HG03354 (cell line): ENCODE measurements around the gene SAMM50.

Experiments
- ATAC-seq: cut with Tn5 transposase; IDR thresholded peaks from one replicate; pipeline ENCODE4 v1.9.1; 2021; ENCODE audit warnings: mild to moderate bottlenecking; ENCODE audit not compliant: unreplicated experiment, poor library complexity, severe bottlenecking

SAMM50 gene

DNA sequence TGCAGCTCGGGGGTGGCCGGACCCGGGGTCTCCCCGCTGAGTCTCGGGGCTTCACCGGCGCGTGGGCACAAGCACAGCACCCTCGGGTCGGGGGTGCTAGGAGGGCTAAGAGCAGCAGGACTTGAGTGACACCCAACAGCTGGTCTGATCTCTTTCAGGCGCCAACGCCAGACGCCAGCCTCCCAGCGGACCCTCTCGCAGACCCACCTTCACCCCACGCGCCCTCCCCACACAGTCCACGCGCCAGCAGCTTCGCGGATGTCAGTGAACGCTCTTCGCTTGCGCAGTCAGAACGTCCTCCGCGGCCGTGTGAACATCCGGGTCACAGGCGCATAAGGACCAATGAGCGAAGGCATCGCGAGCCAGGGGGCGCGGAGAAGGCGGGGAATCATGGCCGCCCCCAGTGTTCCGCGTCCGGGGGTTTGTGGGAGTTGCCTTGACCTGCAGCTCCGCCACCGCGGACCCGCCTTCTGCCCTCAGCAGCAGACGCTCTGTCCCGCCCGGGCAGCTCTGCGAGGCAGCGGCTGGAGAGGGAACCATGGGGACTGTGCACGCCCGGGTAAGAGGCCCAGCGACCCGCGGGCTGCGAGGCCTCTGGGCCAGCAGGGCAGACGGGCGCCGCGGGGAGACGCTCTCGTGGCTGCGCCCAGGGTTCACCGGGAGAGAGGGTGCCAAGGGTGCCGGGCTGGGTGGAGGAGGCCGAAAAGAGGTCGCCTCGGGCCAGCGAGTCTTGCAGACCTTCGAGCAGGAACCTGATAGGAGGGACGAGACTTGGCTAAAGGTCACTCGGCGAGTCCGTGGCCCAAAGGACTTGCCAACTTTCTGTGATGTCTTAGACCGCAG lies at the start of gene SAMM50:
TSS of gene SAMM50 (plus strand) at position 403 of the 843 bp plus-strand sequence. CDS start at position 539, 136 bp downstream.
- peak; percentile 89 for ATAC-seq

GRCh38 chr22:43905681-43906080 lies 49.6 kb upstream of the SAMM50 start:
- ATAC-seq = no peak

DNA sequence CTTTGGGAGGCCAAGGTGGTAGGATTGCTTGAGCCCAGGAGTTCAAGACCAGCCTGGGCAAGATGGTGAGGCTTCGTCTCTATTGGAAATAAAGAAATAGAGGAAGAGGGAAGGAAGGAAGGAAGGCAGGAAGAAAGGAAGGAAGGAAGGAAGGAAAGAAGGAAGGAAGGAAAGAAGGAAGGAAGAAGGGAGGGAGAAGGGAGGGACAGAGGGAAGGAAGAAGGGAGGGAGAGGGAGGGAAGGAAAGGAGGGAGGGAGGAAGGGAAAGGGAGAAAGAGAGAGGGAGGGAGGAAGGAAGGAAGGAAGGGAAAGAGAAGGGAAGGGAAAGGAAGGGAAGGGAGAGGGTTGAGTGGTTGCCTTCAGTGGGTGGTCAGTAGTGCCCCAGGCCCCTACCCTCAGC lies 45.5 kb upstream of the SAMM50 start:
- ATAC-seq = no peak

DNA sequence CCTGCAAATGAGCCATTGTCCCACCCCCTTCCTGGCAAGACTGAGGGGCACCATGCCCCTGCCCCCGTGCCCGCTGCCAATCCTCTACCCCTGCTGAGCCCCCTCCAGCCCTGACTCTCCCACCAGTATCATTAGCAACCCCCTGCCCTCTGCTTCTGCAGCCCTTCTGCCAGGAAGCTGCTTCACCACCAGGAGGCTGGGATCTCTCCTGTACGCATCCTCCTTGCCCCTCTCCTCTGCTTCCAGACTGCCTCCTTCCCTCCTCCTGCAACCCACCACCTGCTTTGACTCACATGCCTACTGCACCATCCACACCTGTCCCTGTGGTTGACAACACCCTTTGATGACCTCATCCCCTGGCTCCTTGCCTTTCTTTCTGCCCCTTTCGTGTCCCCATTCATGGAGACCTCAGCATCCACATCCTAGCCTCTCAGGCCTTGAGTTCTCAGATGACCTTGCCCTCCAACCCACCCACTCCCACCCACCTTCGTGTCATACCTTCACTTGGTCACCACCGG lies 45.0 kb upstream of the SAMM50 start:
- no peak for ATAC-seq

DNA sequence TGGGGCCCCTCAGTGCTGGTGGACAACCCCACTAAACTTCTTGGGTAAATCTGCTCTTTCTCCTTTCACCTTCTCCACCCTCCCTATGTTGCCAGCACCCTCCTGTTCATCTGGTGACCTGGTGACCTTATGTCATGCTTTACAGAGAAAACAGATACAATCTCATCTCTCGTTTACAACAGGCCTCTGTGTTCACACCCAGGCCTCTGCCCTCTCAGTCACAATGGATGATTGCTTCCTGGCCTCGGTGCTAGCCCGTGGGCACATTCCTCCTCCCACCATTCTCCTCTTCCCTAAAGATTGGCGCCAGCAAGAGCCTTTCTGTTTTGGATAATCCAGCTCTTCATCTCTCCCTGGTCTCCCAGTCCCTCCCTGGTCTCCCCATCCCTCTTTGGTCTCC lies 43.9 kb upstream of the SAMM50 start:
- ATAC-seq = no peak

DNA sequence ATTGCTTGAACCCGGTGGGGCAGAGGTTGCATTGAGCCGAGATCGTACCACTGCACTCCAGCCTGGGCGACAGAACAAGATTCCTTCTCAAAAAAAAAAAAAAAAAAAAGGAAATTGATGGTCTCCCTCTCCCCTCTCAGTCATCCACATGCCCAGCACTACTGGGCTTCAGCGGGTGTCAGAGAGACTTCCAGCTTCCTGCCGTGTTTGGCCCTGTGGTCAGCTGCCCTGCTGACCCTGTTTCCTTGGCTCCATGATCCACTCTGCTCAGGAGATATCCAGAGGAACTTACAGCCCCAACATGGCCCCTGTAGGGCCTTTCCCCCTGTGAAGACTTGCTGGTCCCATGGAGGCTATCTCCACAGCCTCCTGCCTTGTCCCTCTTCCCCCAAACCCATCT lies 37.7 kb upstream of the SAMM50 start:
- no peak for ATAC-seq

- no peak for ATAC-seq
Measured at GRCh38 chr22:43919106-43919973, 35.9 kb upstream of the SAMM50 start.

- ATAC-seq = no peak
Measured at GRCh38 chr22:43921370-43921769, 33.9 kb upstream of the SAMM50 start.

- no peak for ATAC-seq
Measured at GRCh38 chr22:43922123-43922522, 33.1 kb upstream of the SAMM50 start.

GRCh38 chr22:43923191-43923590 lies 32.1 kb upstream of the SAMM50 start:
- no peak for ATAC-seq

DNA sequence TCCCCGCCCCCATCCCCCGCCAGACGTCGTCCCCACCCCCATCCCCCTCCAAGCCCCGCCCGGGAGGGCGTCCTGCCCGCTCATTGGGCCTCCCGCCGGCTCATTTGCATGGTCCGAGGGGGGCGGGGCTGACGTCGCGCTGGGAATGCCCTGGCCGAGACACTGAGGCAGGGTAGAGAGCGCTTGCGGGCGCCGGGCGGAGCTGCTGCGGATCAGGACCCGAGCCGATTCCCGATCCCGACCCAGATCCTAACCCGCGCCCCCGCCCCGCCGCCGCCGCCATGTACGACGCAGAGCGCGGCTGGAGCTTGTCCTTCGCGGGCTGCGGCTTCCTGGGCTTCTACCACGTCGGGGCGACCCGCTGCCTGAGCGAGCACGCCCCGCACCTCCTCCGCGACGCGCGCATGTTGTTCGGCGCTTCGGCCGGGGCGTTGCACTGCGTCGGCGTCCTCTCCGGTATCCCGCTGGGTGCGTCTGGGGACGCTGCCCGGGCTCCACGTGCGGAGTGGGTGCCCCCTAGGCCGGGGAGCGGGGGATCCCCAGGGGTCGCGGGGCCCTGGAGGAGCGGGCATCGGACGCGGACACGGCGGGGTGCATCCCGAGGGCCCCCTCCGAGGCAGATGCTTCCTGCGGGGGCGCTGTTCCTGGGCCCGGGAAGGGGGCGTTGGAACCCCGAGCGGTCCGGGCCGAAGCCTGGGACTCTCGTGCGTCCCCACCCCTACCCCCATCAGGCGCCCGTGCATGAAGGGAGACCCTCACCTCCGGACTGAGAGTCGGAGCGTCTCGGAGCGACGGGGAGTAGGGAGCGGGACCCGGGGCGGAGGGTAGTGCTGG lies 31.4 kb upstream of the SAMM50 start, which contains the start of gene PNPLA3:
TSS of gene PNPLA3 (plus strand) at position 175 of the 834 bp plus-strand sequence. CDS start at position 282, 107 bp downstream.
- ATAC-seq = no peak

GRCh38 chr22:43924877-43925276 lies 30.4 kb upstream of the SAMM50 start:
- no peak for ATAC-seq

DNA sequence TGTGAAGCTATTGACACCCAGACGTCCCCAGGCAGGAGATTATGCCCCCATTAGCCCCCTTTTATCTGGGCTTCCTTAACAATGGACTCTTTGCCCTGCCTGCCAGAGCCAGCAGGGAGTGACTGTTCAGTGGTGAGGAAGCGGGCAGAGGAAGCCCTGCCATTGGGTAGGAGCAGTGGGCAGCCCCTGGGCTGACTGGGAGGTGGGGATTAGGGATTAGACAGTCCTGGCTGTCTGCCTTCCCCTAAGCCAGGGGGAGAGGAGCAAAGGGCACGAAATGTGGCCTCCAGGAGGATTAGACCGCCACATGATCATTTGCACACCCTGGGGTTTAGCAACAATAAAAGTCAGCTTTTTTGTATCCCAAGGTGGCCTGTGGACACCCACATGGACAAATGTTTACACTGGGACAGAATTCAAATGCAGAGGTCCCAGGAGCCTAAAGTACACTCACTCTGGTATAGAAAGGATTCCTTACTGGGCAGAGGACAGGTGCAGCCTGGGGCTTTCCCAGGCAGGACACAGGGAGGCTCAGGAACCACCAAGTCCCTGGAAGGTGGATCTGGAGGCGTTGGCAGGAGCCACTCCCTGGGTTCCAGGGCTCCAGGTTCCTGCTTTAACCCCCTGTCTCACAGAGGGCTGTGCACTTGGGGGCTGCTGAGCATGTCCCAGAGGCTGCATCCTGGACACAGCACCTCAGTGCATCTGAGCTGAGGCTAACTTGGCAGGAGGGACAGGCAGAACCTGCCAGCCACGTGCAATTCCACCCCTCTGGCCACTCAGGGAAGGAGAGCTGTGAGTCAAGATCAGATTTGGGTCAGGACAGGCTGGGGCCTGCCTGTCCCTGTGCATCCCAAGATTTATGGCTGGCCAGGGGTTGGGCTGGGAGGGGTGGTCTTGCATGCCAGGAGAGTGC lies 29.6 kb upstream of the SAMM50 start:
- ATAC-seq = no peak

GRCh38 chr22:43926349-43926710 lies 28.9 kb upstream of the SAMM50 start:
- no peak for ATAC-seq

- no peak for ATAC-seq
Measured at GRCh38 chr22:43928468-43928867, 26.8 kb upstream of the SAMM50 start.

DNA sequence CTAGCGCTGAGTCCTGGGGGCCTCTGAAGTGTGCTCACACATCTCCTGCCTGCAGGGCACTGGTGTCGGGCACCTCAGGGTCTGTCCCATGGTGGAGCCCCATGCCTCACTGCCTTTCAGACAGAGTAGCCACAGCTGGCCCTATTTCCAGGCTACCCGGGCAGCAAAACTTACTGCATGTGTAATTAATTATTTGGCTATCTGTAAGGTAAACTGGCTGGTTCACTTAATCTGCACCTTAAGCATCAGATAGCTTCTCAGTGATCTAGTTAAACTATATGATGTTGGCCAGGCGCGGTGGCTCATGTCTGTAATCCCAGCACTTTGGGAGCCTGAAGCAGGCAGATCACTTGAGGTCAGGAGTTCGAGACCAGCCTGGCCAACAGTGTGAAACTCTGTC lies 26.3 kb upstream of the SAMM50 start:
- no peak for ATAC-seq

DNA sequence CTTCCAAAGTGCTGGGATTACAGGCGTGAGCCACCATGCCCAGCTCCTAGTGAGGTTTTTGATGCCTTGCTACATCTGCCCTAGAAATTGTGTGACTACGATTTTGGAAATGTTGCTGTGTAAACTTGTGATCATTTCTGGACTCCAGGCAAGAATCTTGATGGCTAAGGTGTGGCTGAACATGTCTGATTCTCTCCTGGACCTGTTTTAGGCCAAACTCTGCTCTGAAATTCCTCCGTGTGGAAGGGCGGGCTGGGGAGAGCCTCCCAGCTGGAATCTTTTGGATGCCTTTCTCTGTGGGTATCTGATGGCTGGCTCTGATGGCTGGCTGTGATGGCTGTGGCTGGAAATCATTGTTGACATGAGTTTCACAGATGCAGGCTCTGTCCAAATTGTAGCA lies 23.5 kb upstream of the SAMM50 start:
- no peak for ATAC-seq

GRCh38 chr22:43941449-43941848 lies 13.8 kb upstream of the SAMM50 start:
- ATAC-seq = no peak
